Measurements from ENCODE around the gene PNPLA5.

The PNPLA5 gene

GRCh38 chr22:43886231-43886630 lies 5.6 kb downstream of the PNPLA5 start:
- TF ChIP-seq CTCF (conservative IDR thresholded peaks at IDR 0.05; ENCODE audit: low read length), result no peak
- TF ChIP-seq EZH2phosphoT487 (IDR thresholded peaks at IDR 0.05; ENCODE audit: borderline replicate concordance), result no peak
- no peaks in the 10 kb centered on the region for H3K9me2 ChIP-seq (replicated peaks; ENCODE audit: low read depth, low read length)
- no peaks in the 10 kb centered on the region for H3K9me3 ChIP-seq (ENCODE audit: insufficient read depth, low read depth, low read length)
- no peaks in the 10 kb centered on the region for H3K27me3 ChIP-seq (ENCODE audit: insufficient read depth, low read length, poor library complexity, severe bottlenecking)
- no peaks in the 10 kb centered on the region for H3K36me3 ChIP-seq (ENCODE audit: insufficient read depth, low read length)
- H3F3A ChIP-seq (ENCODE audit: low read depth), result no peaks in the 10 kb centered on the region
- H3K4me3 ChIP-seq (ENCODE audit: low read length, poor library complexity, severe bottlenecking), result no peak overlapping the region
- H3K4me1 ChIP-seq (ENCODE audit: insufficient read depth, low read length, poor library complexity, severe bottlenecking), result no peaks in the 10 kb centered on the region
- H3K4me2 ChIP-seq (ENCODE audit: low read depth, low read length, poor library complexity, severe bottlenecking), result no peak overlapping the region
- H2AFZ ChIP-seq (ENCODE audit: low read length), result no peak overlapping the region
- H3K9ac ChIP-seq (ENCODE audit: low read depth, low read length, poor library complexity, severe bottlenecking), result no peak overlapping the region
- no peaks in the 10 kb centered on the region for H4K20me1 ChIP-seq (ENCODE audit: insufficient read depth, low read length, poor library complexity, severe bottlenecking)
- no peaks in the 10 kb centered on the region for H3K79me2 ChIP-seq (ENCODE audit: insufficient read depth, low read length)

GRCh38 chr22:43885786-43886185 lies 6.0 kb downstream of the PNPLA5 start:
- no peak overlapping the region for H3K4me3 ChIP-seq (ENCODE audit: low read length, poor library complexity, severe bottlenecking)
- H3K9ac ChIP-seq (ENCODE audit: low read depth, low read length, poor library complexity, severe bottlenecking), result no peak overlapping the region
- no peaks in the 10 kb centered on the region for H3K36me3 ChIP-seq (ENCODE audit: insufficient read depth, low read length)
- H3F3A ChIP-seq (ENCODE audit: low read depth), result no peaks in the 10 kb centered on the region
- no peak overlapping the region for H3K4me2 ChIP-seq (ENCODE audit: low read depth, low read length, poor library complexity, severe bottlenecking)
- no peak overlapping the region for H2AFZ ChIP-seq (ENCODE audit: low read length)
- H3K27me3 ChIP-seq (ENCODE audit: insufficient read depth, low read length, poor library complexity, severe bottlenecking), result no peaks in the 10 kb centered on the region
- H3K79me2 ChIP-seq (ENCODE audit: insufficient read depth, low read length), result no peaks in the 10 kb centered on the region
- no peak for TF ChIP-seq EZH2phosphoT487 (IDR thresholded peaks at IDR 0.05; ENCODE audit: borderline replicate concordance)
- no peak for TF ChIP-seq CTCF (conservative IDR thresholded peaks at IDR 0.05; ENCODE audit: low read length)
- no peaks in the 10 kb centered on the region for H3K4me1 ChIP-seq (ENCODE audit: insufficient read depth, low read length, poor library complexity, severe bottlenecking)
- no peaks in the 10 kb centered on the region for H4K20me1 ChIP-seq (ENCODE audit: insufficient read depth, low read length, poor library complexity, severe bottlenecking)
- H3K9me2 ChIP-seq (replicated peaks; ENCODE audit: low read depth, low read length), result no peaks in the 10 kb centered on the region
- H3K9me3 ChIP-seq (ENCODE audit: insufficient read depth, low read depth, low read length), result no peaks in the 10 kb centered on the region

- no peaks in the 10 kb centered on the region for H3K4me1 ChIP-seq (ENCODE audit: insufficient read depth, low read length, poor library complexity, severe bottlenecking)
- no peak overlapping the region for H3K4me2 ChIP-seq (ENCODE audit: low read depth, low read length, poor library complexity, severe bottlenecking)
- TF ChIP-seq CTCF (conservative IDR thresholded peaks at IDR 0.05; ENCODE audit: low read length) (no peak), EZH2phosphoT487 (IDR thresholded peaks at IDR 0.05; ENCODE audit: borderline replicate concordance) (no peak)
- no peaks in the 10 kb centered on the region for H3K27me3 ChIP-seq (ENCODE audit: insufficient read depth, low read length, poor library complexity, severe bottlenecking)
- H4K20me1 ChIP-seq (ENCODE audit: insufficient read depth, low read length, poor library complexity, severe bottlenecking), result no peaks in the 10 kb centered on the region
- H3K36me3 ChIP-seq (ENCODE audit: insufficient read depth, low read length), result no peaks in the 10 kb centered on the region
- H3K9ac ChIP-seq (ENCODE audit: low read depth, low read length, poor library complexity, severe bottlenecking), result no peak overlapping the region
- no peaks in the 10 kb centered on the region for H3K79me2 ChIP-seq (ENCODE audit: insufficient read depth, low read length)
- no peaks in the 10 kb centered on the region for H3K9me3 ChIP-seq (ENCODE audit: insufficient read depth, low read depth, low read length)
- H3K9me2 ChIP-seq (replicated peaks; ENCODE audit: low read depth, low read length), result no peaks in the 10 kb centered on the region
- no peak overlapping the region for H3K4me3 ChIP-seq (ENCODE audit: low read length, poor library complexity, severe bottlenecking)
- no peaks in the 10 kb centered on the region for H3F3A ChIP-seq (ENCODE audit: low read depth)
- no peak overlapping the region for H2AFZ ChIP-seq (ENCODE audit: low read length)
These were observed 6.5 kb downstream of the PNPLA5 start for GRCh38 chr22:43885319-43885671.

Data from Loucy (cell line).